Articular chondrocyte of knee joint (primary cell): Measurements from ENCODE around the gene LAMTOR5. TPM values are rescaled to one million over a fixed set of nuclear protein-coding genes. Genes with fewer than 3 reads are reported as not detected.

Source experiments
- total RNA-seq: library from RNA; depleted of rRNA; stranded (reverse); fragments of >200 nt; gene quantifications from 2 replicates; pipeline ENCODE4 v1.2.3, GENCODE V29; 2012

The LAMTOR5 gene
- 63.8 and 77.5 TPM in 2 replicates for total RNA-seq

GRCh38 chr1:110407260-110408210 is at the start of gene LAMTOR5:
Gene LAMTOR5 (minus strand): TSS chr1:110407694. CDS start chr1:110407620, 74 bp downstream.

GRCh38 chr1:110450929-110451328 is 43.4 kb upstream of the LAMTOR5 start, which contains the start of gene PROK1:
Gene PROK1 (plus strand): TSS chr1:110451149. CDS start chr1:110451217, 68 bp downstream.

GRCh38 chr1:110390692-110391245 is 16.7 kb downstream of the LAMTOR5 start, which contains the start of gene SLC16A4:
Gene SLC16A4 (minus strand): TSS chr1:110391026. CDS start chr1:110389323, 1,703 bp downstream.

Other genes starting within 250 kb of the LAMTOR5 start
- 4.7 and 5.5 TPM in 2 replicates for gene KCNC4, start 197.4 kb downstream of the LAMTOR5 start, total RNA-seq
- 28.9 and 30.6 TPM in 2 replicates for gene RBM15, start 68.3 kb downstream of the LAMTOR5 start, total RNA-seq
- 57.1 and 57.4 TPM in 2 replicates for gene SLC16A4, start 16.7 kb downstream of the LAMTOR5 start, total RNA-seq
- gene PROK1, start 43.5 kb upstream of the LAMTOR5 start, total RNA-seq: not detected in 2 replicates
- not detected in 2 replicates for gene KCNA10, start 111.5 kb upstream of the LAMTOR5 start, total RNA-seq
- gene KCNA2, start 198.7 kb upstream of the LAMTOR5 start, total RNA-seq: under 0.01 TPM in 1 of 2 replicates, not detected in the other